Thyroid gland (tissue), 4 donors: ENCODE measurements around the gene CFAP90.

Experiments used
- CTCF ChIP-seq, 6 experiments: fragments of 200-600 bp in 3 of 6; fragments of 450-650 bp in 3 of 6; sonication (generic) in 3 of 6; IDR thresholded peaks; one replicate each; pipeline ENCODE4 v1.5.1; 2016 to 2019; ENCODE audit warnings: antibody characterized with exemption in 6 of 6, mild to moderate bottlenecking in 2 of 6, inconsistent platforms in 1 of 6, moderate library complexity in 1 of 6
- POLR2A ChIP-seq, 2 donors: fragments of 450-650 bp; IDR thresholded peaks; one replicate each; pipeline ENCODE4 v1.6.1; 2017; ENCODE audit warnings: antibody characterized with exemption in 2 of 2, mild to moderate bottlenecking in 2 of 2, moderate library complexity in 1 of 2

- TF ChIP-seq POLR2A (IDR thresholded peaks at IDR 0.05) (no peak), CTCF (IDR thresholded peaks at IDR 0.05) (peak in 1 of 6 experiments; percentile 6)
Measured at GRCh38 chr5:7816535-7816901, 34.4 kb downstream of the CFAP90 start.
